NK-92 (cell line): ENCODE data around the gene DIP2C.

Experiments
- DNase-seq: peaks from one replicate; lab custom pipeline; 2025; ENCODE audit not compliant: unreplicated experiment; lab: John Stamatoyannopoulos, UW

Gene DIP2C

DNA sequence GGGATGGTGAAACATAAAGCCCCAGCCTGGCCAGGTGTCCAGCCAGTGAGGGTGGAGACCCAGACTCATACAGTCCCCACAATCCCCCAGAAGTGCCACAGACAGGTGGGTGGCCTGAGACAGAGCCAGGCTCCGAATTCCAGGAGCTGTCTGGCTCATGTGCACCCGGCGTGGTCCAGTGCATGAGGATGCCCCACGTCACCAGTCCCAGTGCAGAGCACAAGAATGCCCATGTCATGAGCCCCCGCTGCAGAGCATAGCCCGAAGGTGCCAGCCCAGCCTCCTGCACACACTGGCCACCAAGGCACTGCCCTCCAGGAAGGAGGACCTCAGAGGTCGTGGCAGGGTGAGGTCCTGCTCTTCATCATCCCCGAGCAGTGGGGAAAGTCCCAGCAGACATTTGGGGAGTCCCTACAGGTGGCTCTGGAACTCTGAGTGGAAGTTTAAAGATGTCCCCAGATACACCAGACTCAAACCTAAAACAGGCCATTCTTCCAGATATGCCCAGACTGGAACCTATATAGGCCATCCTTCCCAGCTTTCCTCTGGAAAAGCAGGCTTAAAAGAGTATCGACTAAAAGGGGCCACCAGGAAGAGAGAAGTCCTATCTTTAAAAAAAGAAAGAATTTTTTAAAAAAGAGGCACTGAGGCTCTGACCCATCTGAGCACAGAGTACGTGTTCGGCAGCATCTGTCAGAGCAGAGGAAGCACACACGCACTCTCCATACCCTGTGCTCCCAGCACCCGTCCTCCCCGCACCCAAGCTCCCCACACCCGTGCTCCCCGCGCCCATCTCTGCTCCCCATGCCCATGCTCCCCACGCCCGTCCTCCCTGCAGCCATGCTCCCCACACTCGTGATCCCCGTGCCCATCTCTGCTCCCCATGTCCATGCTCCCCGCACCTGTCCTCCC is 11.5 kb downstream of the DIP2C start:
- DNase-seq: no peak

DNA sequence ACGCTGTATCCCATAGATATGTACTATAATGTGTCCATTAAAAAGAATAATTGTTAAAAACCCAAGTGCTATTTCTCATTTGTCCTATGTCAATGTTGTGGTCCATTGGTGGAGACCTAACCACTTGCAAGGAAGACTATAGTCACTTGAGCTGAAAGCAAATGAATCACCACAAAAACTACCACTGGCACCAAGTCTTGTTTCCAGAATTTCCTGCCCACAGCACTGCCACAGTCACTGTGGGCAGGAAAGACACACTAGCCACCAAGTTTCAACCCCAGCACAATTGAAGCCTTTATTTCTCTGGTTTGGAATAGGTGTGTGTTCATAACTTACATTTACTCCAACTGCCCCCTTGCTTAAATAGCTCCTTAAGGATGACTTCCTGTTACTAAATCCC is 12.4 kb downstream of the DIP2C start:
- no peak for DNase-seq

DNA sequence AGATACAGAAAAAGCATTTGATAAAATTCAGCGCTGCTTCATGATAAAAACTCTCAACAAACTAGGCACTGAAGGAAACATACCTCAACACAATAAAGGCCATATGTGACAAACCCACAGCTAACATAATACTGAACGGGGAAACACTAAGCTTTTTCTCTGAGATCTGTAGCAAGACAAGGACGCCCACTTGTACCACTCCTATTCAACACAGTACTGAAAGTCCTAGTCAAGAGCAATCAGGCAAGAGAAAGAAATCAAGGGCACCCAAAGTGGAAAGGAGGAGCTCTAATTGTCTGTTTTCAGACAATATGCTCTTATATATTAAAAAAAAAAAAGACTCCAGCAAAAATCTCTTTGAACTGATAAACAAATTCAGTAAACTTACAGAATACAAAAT is 13.3 kb downstream of the DIP2C start:
- DNase-seq: no peak

DNA sequence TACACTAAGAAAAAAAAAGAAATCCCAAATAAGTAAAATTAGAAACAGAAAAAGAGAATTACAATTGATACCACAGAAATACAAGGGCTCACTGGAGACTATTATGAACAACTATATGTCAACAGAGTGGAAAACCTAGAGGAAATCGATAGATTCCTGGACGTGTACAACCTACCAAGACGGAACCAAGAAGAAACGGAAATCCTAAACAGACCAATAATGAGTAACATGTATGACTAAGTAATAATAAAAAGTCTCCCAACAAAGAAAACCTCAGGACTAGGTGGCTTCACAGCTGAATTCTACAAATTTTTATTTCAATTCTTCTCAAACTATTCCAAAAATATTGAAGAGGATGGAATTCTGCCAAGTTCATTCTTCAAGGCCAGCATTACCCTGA is 13.9 kb downstream of the DIP2C start:
- no peak for DNase-seq

DNA sequence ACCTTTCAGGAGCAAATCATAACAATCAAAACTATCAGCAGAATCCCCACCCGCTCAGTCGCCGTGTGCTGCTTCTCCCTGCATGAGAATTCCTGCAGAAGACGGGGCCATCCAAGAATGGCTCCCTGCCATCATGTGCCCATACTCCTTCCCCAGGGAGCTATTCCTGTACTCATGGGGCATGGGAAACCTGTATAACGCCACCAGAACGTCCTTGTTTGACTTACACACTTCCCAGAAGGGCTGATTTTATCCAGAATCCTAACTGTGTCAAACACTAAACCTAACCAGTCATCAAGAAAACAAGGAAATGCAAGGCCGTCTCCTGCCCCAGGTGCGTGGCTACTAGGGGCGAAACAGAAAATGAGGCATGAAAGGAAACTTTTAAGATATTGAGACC is 16.0 kb downstream of the DIP2C start:
- no peak for DNase-seq

DNA sequence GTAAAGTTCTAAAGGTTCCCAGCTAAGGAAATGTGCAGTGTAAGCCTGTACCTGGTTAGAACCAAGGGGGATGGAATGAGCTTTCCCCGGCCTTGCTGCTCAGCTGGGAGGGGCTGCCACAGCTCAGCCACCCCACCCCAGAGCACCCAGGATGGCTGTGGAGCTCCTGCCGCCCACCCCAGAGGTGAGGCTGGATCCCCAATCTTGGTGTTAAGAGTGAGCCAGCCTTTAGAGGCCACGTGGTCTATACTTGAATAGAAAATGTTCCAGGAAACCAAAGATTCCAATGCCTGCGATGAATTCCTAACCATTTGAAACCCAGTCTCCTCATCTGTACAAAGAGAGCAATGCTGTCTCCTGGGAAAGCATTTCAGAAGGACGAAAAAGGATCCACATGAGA is 16.5 kb downstream of the DIP2C start:
- no peak for DNase-seq

DNA sequence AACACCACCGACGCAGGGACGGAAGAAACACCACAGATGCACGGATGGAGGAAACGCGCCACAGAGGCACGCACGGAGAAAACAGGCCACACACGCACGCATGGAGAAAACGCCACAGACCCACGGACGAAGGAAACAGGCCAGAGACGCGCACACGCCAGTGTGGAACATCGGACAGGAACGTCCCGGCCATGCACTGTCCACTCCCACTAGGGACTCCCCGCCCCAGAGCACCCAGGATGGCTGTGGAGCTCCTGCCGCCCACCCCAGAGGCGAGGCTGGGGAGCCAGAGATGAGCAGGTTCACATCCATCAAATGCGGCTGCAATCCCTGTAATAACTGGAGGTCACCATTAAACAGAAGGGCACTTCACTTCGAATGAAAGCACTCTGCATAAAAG is 17.3 kb downstream of the DIP2C start:
- DNase-seq: no peak

DNA sequence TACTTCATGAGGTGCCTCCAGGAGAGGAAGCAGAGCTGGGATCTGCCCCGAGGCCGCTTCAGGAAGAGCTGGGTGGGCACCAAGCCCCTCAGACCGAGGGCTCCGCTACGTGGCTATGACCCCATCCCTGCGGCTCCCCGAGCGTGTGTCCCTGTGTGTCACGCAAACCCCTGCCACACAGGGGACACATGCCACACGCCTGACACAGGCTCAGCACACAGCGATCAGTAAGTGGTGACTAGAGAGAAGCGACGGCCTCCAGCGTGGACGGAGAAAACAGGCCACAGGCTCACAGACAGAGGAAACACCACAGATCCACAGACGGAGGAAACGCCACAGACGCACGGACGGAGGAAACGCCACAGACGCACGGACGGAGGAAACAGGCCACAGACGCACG is 18.5 kb downstream of the DIP2C start:
- DNase-seq: no peak

DNA sequence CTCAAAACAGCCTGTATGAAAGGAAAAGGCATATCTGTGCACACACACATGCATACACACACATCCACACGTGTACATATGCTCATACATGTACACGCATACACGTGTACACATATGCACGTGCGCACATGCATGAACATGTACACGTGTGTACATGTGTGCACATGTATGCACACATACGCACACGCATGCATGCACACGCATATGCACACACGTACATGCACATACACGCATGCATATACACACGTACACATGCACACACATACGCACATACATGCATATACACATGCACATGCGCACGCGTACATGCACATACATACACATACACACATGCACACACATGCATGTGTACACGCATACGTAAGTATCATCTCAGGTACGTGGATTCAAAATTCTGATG is 19.4 kb downstream of the DIP2C start:
- no peak for DNase-seq

DNA sequence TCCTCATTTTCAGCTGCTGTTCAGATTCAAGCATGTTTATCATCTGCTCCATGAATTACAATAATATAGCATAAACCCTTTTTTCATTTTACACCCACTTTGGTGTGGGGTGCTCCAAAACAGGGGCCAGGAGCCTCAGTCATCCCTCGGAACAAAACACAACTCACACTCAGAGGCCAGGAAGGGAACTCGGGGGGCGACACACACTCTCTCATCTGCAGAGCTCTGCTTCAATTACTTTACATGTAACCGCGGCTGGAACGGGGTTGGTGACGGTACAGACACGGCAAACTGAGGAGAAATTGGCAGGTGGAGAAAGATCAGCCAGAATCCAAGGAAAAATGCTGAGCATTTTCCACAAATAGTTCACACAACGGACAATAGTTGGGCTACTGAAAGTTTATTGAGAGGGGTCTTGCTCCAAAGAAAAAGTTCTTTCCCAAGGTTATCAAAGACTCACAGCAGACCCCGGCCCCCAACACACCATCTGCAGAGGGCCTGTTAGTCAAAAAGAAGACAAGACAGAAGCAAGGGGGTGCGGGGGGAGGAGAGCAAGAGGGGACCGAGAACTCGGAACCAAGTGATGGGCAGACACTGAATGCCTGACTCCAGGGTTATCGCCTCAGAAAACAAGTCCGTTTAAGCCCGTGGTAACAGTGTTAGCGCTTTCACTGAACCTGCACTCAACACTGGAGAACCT is 20.5 kb downstream of the DIP2C start:
- no peak for DNase-seq

DNA sequence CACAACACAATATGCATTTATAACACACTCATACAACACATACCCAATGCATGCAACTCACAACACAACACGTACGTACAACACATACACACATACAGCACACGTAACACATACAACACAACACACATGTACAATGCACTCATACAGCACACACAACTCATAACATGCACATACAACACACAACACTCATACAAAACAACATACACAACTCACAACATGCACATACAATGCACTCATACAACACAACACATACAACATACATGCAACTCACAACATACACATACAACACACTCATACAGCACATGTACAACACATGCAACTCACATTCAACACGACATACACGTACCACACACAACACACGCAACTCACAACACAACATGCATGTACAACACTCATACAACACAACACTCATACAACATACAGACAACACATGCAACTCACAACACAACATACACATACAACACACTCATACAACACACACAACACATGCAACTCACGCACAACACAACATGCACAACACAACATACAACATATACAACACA is 21.8 kb downstream of the DIP2C start:
- no peak for DNase-seq

DNA sequence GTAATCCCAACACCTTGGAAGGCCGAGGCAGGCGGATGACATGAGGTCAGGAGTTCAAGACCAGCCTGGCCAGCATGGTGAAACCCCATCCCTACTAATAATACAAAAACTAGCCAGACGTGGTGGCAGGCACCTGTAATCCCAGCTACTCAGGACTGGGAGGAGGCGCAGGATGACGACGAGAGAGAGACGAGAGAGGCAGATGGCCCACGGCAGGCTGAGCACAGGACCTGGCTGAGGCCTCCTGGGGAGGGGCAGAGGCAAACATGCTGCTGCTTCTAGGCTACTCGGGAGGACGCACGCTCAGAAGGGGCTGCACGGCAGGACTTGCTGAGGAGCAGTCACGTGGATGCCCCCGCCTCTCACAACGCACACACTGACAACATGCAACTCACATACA is 22.4 kb downstream of the DIP2C start:
- DNase-seq: no peak

DNA sequence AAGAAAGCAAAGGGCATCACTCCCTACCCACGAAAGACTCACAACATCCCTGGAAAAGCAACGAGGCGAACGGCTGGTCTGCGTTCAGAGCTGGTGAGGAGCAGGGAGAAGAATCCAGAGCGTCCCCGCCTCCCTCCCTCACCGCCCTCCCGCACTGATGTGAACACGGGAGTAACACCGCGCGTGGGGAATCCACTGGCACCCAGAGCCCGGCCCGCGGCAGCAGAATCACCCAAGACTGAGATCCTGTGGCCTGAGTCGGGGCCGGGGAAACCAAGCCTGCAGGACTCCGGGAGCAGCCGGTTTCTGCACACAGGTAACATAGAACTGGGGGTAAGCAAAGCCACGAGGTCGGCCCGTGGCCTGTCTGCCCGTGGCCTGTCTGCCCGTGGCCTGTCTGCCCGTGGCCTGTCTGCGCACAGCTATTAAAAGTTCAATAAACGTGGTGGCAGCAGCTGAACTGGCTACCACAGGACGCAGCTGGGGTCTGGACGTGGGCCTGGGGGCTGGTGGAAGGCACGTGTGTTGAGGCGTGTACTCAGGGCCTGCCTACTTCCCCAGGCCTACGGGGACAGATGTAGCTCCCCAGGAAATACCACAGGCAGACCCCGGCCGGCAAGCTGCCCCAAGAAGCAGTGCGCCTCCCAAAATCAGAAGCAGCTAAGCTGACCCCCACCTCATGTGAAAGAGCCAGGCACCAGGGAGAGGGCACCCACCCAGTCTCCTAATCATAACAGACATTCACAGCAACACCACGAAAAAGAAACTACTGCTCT is 23.0 kb downstream of the DIP2C start:
- DNase-seq: no peak

DNA sequence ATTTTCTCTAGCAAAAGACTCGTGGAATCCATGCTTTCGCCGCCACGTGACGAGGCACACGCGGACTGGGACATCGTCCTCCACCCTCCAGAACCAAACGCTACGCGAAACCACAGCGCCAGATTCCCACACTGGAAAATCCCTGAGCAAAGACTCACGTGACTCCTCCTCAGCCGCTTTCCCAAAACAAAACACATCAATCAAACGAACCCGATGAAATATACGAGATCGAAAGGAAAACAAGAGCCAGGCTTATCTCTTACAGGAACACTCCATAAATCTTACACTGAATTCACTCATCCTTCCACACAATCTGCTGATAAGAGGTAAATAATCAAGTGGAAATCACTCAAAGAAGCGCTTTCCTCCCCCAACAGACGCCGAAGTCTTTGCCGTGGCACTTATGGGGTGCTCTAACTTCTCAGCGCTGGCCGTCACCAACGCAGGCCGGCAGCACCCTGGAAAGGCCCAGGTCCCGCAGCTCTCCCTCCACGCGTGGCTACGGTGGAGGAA is 23.8 kb downstream of the DIP2C start:
- DNase-seq: no peak

DNA sequence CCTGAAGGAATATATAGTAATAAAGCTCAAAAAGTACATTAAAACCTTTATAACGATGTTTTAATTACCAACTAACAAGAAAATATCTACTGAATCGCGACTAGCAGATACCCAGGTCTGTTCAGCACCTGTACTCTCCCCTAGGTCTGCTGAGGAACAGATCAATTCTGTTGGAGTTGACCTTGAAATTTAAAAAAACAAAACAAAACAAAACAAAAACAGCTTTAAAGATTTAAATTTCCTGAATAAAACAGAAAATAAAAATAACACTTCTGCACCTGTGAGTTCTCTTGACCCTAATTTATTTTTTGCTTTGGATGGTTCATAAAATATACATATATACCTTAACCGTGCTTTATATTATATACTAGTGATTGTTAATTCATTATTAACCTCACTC is 24.6 kb downstream of the DIP2C start:
- no peak for DNase-seq

DNA sequence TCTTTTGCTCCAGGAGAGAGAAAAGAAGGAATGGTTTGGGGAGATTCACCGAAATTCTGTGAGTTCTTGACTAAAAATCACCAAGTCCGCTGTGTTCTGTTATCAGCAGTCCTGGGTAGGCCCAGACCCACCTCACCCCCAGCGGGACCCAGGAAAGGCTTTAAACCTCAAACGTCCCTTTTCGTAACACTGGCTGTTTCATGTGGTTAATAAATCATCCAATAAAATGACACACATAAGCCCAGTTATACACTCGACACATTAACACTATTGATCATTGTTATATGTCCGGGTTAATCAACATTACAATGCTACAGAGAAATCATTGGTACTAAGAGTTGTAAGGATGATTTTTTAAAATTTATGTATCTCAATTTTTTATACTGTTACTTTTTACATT is 25.2 kb downstream of the DIP2C start:
- no peak for DNase-seq

DNA sequence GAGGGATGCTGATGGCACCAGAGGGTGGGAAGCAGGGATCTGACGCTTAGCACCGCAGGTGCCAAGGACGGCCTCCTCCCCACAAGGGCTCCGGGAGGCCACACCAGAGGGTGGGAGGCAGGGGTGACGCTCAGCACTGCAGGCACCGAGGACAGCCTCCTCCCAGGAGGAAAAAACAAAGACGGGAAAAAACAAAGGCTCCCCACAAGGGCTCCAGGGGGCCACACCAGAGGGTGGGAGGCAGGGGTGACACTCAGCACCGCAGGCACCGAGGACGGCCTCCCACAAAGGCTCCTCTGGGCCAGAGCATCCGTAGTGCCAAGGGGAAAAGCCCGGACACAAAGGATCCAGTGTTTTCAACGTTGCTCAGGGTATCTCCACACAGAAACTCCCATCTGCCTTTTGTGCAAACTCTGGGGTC is 25.6 kb downstream of the DIP2C start:
- DNase-seq: no peak

DNA sequence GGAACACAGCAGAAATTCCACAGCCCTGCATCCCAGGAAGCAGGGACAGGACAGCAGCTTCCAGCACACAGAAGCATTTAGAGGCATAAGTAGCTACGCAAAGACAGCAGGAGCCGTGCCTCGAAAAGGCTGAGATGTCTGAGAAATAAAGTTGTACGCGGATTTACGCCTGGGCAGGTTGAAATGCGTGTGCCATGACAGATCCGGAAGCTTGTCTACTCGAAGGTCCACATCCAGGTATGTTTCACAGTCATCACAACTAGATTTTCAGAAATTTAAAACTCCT is 26.1 kb downstream of the DIP2C start:
- DNase-seq: no peak

DNA sequence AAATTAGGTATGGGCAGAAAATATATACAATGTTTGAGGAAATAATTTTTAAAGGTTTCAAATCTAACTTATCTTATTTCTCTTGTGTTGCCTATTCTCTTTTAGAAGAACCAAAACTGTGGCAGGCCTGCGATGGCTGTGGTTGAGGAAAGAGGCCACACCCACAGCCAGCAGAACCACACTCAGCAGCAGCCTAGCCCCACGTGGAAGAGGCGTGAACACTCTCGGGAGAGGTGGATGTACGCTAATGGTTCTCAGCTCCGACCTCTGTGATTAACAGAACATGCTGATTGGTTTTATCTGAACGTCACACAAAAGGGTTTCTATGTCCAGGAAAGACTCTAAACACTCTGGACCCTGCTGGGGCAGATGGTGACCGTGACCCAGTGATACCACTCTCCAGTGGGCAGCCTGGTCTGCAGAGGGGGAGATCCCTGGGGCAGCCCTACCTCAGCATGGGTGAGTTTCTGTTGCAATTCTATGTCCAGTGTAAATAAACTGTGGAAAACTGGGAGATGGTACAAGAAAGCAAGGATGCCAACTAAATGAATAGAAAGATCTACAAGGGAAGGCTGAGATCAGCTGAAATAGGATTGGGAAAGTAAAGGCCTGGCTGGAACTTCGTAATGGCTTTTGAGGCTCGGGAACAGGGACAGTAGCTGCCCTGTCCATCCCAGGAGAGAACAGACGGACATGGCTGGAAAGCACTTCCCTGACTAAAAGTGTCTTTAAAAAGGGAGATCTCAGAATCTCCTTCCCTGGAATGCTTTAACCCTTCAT is 26.6 kb downstream of the DIP2C start:
- no peak for DNase-seq

DNA sequence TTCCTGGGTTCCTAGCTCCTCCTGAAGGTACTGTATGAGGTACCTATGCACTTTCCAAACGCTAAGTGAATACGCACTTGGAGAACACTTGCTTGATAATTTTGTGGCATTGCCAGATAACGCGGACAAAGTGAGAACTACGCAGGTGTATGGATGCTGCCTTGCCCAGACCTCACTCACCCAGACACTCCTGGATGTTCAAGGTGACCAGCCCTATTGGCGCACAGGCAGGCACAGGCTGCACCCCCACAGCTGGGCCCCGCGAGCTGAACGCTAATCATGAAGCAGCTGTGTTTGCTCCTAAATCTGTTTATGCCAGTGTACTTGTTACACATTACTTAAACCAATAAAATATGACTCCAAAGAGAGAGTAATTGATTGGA is 27.3 kb downstream of the DIP2C start:
- DNase-seq: no peak
